ENCODE results near the gene OR9I1. TPM values are rescaled to one million over a fixed set of nuclear protein-coding genes. Genes with fewer than 3 reads are reported as not detected.

OR9I1 gene
- total RNA-seq, 4 donors from 2014 or later, result not detected

DNA sequence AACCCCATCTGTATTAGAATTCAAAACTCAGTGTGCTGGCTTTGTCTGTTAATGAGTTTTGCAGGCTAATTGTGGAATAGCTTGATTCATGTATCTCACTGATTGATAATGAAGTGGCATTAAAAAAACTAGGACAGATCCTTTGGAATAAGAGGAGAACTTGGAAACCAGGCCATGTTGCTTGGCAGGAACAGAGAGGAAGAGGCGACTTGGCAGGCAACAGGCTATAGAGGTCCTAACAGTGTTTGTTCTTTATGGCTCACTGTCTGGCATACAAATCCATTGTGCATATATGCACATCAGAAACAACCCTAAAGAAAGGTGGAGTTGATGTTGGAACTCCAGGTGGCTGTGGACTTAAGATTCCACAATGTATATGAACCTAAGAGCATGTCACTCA, 17.4 kb upstream of the OR9I1 start:
- intact Hi-C loops (cut with DNase I), result no loop called here
- TF ChIP-seq, protein P1, sequence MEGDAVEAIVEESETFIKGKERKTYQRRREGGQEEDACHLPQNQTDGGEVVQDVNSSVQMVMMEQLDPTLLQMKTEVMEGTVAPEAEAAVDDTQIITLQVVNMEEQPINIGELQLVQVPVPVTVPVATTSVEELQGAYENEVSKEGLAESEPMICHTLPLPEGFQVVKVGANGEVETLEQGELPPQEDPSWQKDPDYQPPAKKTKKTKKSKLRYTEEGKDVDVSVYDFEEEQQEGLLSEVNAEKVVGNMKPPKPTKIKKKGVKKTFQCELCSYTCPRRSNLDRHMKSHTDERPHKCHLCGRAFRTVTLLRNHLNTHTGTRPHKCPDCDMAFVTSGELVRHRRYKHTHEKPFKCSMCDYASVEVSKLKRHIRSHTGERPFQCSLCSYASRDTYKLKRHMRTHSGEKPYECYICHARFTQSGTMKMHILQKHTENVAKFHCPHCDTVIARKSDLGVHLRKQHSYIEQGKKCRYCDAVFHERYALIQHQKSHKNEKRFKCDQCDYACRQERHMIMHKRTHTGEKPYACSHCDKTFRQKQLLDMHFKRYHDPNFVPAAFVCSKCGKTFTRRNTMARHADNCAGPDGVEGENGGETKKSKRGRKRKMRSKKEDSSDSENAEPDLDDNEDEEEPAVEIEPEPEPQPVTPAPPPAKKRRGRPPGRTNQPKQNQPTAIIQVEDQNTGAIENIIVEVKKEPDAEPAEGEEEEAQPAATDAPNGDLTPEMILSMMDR (IDR thresholded peaks at IDR 0.05), result no peak
- no peak for TF ChIP-seq POLR2A (IDR thresholded peaks at IDR 0.05)
- Histone ChIP-seq H3K36me3 (no peaks in the 10 kb centered on the region), H3K9me3 (no peaks in the 10 kb centered on the region), H3K27ac (no peak overlapping the region), H3K4me1 (no peaks in the 10 kb centered on the region), H3K4me3 (replicated peaks in 1 of 3) (no peak overlapping the region), H3K27me3 (no peaks in the 10 kb centered on the region)
- WGBS, 2 donors, result 78 to 92% methylated on average over 1 of the region's 1 CpG
- no peak for DNase-seq

DNA sequence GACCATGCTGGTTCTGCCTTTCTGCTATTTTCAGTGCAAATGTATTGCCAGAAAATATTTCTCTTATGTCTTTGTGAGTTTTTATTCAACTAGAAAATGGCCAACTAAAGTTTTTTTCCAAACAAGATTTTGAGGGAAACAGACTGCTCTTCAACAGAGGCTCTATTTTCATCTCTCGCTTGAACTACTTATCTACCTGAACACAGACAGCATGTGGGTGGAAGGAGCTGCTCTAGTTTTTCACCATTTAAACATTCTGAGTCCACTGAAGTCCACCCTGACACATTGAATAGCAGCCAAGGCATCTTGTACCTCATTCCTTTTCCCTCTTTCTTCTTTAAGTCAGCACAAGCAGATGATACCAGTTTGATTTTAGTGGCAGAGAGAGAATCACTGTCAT, 9.8 kb upstream of the OR9I1 start:
- DNase-seq, result no peak
- WGBS, 2 donors, result 93 to 100% methylated on average over 1 of the region's 1 CpG
- no peaks in the 10 kb centered on the region for H3K4me1 ChIP-seq
- no peaks in the 10 kb centered on the region for H3K36me3 ChIP-seq
- intact Hi-C loops (cut with DNase I), result no loop called here
- no peaks in the 10 kb centered on the region for H3K27me3 ChIP-seq
- no peaks in the 10 kb centered on the region for H3K9me3 ChIP-seq
- no peak for TF ChIP-seq POLR2A (IDR thresholded peaks at IDR 0.05)
- TF ChIP-seq, protein P1 (IDR thresholded peaks at IDR 0.05), result no peak
- no peak overlapping the region for H3K4me3 ChIP-seq (replicated peaks in 1 of 3)
- no peak overlapping the region for H3K27ac ChIP-seq

DNA sequence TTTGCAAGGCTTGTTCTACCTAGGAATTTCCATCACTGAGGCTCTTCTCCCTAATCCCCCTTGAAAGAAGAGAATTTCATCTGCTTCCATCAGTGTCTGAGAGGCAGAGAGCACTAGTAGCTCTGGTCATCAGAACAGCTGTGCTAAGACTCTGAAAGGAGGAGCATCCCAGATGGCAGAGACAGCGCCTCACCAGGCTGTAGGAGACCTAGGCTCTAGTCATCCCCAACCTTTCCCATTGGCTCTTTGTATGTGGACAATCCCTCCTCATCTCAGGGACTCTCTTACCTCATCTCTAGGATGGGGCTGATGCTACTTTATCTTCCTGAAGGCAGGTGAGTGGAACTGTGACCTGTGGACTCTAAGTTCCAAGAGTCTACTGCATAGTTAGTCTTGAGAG, 8.8 kb upstream of the OR9I1 start:
- TF ChIP-seq, protein P1 (IDR thresholded peaks at IDR 0.05), result no peak
- no peak for TF ChIP-seq POLR2A (IDR thresholded peaks at IDR 0.05)
- Histone ChIP-seq H3K27me3 (no peaks in the 10 kb centered on the region), H3K4me3 (replicated peaks in 1 of 3) (no peak overlapping the region), H3K27ac (no peak overlapping the region), H3K9me3 (no peaks in the 10 kb centered on the region), H3K4me1 (no peaks in the 10 kb centered on the region), H3K36me3 (no peaks in the 10 kb centered on the region)
- WGBS, 2 donors, result 78 to 100% methylated on average over 1 of the region's 1 CpG
- intact Hi-C loops (cut with DNase I), result no loop called here
- DNase-seq, result no peak

DNA sequence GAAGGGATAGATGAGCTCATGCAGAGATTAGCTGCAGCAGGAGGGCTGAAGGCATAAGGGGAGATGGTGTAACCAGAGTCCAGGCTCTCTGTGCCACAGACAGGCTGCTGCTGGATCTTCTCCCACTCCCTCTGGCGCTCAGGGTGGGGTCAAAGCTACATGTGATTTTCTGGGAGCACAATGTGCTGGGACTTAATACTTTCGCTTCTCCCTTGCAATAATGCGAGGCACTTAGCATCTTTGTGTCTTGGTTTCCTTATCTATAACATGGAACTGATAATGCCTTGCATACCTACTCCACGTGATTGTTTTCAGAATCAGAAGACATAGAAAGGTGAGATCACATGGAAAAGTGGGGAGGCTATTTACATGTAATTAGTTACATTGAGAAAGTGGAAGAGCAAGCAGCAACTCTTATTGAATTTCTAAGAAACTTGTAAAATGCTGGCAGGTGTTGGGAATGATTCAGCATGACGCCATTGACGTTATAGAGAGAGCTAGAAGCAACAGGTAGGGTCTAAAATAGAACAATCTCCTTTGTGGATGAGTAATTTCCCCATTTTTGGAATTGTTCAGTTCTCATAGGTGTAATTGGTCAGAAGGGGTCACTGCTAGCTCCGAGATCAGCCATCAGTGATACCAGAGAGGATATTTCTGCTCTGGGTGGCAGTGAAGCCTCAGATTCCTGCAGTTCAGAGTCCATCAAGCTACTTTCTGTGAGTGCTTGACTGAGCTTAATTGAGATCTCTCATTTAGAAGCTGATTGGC, 8.2 kb upstream of the OR9I1 start:
- TF ChIP-seq, protein P1 (IDR thresholded peaks at IDR 0.05), result no peak
- no peak for TF ChIP-seq POLR2A (IDR thresholded peaks at IDR 0.05)
- no peaks in the 10 kb centered on the region for H3K4me1 ChIP-seq
- H3K27me3 ChIP-seq, result no peaks in the 10 kb centered on the region
- H3K27ac ChIP-seq, result no peak overlapping the region
- DNase-seq, result no peak
- H3K36me3 ChIP-seq, result no peaks in the 10 kb centered on the region
- H3K4me3 ChIP-seq (replicated peaks in 1 of 3), result no peak overlapping the region
- intact Hi-C loops (cut with DNase I), result no loop called here
- 63 to 71% methylated on average over 7 of the region's 7 CpGs for WGBS, 2 donors
- no peaks in the 10 kb centered on the region for H3K9me3 ChIP-seq

DNA sequence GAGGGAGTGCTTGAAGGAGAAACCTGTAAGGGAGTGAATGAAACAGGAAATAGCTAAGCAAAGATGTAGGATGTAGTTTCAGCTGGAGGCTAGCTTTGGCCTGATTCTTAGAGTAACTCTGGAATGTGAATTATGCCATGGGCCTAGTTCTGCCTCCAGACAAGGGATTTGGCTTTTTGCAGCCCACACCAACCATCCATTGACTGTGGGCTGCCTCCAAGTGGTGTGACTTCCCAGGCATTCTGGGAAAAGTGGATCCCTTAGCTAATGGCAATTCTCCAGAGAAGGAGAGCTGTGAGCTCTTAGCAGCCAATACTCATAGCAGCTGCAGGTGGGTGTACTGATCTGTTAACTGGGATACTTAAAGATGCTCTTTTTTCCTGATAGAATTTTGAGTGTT, 2.0 kb upstream of the OR9I1 start:
- Histone ChIP-seq H3K27ac (no peak overlapping the region), H3K9me3 (no peaks in the 10 kb centered on the region), H3K4me3 (replicated peaks in 1 of 3) (no peak overlapping the region), H3K36me3 (no peaks in the 10 kb centered on the region), H3K27me3 (no peaks in the 10 kb centered on the region), H3K4me1 (no peaks in the 10 kb centered on the region)
- no peak for TF ChIP-seq POLR2A (IDR thresholded peaks at IDR 0.05)
- TF ChIP-seq, protein P1 (IDR thresholded peaks at IDR 0.05), result no peak
- DNase-seq, result no peak
- intact Hi-C loops (cut with DNase I), result no loop called here
